Measurements from ENCODE around the gene KPNA2. TPM values are rescaled to one million over a fixed set of nuclear protein-coding genes. Genes with fewer than 3 reads are reported as not detected.
"Not testable (repeated sequence)": the region's sequence is repeated elsewhere in the genome, so short reads cannot be mapped to it uniquely, and the experiment has no call there.

Gene KPNA2
- total RNA-seq, 2 donors from 2014 or later, result 193 to 201 TPM

DNA sequence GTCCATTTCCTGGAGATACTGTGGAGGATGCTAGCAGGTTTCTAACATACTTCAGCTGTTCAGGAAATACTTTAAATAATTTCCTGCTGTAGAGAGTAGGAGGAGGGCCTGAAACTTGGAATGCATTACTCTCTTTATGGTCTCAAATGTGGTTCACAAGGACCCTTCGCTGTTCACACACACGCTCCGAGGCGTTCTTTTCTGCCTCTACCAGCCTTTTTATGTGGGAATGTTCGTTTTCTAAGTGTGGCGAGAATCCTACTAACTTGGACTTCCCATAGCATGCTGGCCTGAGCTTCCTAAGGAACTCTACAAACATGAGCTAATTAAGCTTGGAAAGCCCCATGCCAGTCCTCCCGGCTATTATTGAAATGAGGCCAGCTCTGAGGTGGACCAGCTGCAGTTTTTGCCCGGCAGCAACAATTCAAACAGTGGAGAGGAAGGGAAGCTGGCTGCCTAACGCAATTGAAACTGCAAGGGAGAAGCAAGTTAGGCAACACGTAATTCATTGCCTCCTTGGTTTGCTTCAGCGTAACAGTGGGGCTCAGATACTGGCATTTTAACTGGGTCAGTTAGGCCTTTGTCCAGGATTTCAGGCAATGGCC lies 18.9 kb downstream of the KPNA2 start:
- no peaks in the 10 kb centered on the region for H3K4me1 Mint-ChIP-seq (ENCODE audit: low read depth)
- no peaks in the 10 kb centered on the region for H3K9me3 Mint-ChIP-seq
- ATAC-seq (replicated peaks in 1 of 2) (no peak), DNase-seq (no peak)
- no peak overlapping the region for H3K4me3 Mint-ChIP-seq
- peaks cover 7% of the 10 kb centered on the region for H3K27me3 Mint-ChIP-seq (ENCODE audit: low read depth)
- H3K27ac Mint-ChIP-seq, result peak overlapping the region; percentile 32
- H3K36me3 Mint-ChIP-seq (ENCODE audit: insufficient read depth in 2 of 2), result no peaks in the 10 kb centered on the region

DNA sequence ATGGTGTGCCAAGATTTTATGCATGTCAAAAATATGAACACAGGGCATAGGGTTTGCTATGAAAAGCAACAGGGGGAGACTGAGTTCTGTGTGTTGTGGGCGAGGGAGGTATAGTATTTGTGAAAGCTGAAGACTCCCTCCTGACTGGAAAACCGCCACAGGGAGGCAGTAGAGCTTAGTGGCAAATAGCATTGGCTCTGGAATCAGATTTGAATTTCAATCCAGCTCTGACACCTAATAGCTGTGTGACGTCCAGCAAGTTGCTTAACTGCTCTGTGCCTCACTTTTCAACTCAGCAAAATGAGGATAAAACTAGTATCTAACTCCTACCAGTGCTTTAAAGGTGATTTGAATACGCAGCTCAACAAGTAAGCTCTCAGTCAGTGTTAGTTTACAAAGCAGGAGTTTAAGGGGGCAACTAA lies 22.0 kb downstream of the KPNA2 start:
- Mint-ChIP-seq H3K4me1 (ENCODE audit: low read depth) (peaks cover 23% of the 10 kb centered on the region), H3K9me3 (no peaks in the 10 kb centered on the region), H3K27me3 (ENCODE audit: low read depth) (peaks cover 7% of the 10 kb centered on the region), H3K4me3 (no peak overlapping the region), H3K36me3 (ENCODE audit: insufficient read depth in 2 of 2) (no peaks in the 10 kb centered on the region), H3K27ac (no peak overlapping the region)
- DNase-seq (peak; percentile 31 to 38), ATAC-seq (replicated peaks in 1 of 2) (peak; percentile 51 to 55)

DNA sequence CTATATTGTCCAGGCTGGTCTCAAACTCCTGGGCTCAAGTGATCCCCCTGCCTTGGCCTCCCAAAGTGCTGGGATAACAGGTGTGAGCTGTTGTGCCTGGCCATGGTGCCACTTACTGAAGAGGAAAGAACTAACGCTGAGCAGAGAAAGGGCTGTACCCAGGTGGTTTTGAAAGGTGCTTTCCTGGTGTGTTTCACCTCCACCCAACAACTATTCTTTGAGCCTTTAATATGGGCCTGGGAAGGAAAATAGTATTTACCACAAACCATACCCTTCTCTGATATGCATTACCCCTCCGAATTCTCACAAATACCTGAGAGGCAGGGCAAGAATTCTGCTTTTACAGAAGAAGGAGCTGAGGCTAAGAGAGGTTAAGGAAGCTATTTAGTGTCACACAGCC lies 24.8 kb downstream of the KPNA2 start:
- no peaks in the 10 kb centered on the region for H3K9me3 Mint-ChIP-seq
- peaks cover 7% of the 10 kb centered on the region for H3K27me3 Mint-ChIP-seq (ENCODE audit: low read depth)
- H3K4me1 Mint-ChIP-seq (ENCODE audit: low read depth), result peaks cover 23% of the 10 kb centered on the region
- no peak overlapping the region for H3K4me3 Mint-ChIP-seq
- ATAC-seq (replicated peaks in 1 of 2), result peak in 1 of 2 donors; percentile 37
- H3K36me3 Mint-ChIP-seq (ENCODE audit: insufficient read depth in 2 of 2), result no peaks in the 10 kb centered on the region
- H3K27ac Mint-ChIP-seq, result no peak overlapping the region
- DNase-seq, result no peak

DNA sequence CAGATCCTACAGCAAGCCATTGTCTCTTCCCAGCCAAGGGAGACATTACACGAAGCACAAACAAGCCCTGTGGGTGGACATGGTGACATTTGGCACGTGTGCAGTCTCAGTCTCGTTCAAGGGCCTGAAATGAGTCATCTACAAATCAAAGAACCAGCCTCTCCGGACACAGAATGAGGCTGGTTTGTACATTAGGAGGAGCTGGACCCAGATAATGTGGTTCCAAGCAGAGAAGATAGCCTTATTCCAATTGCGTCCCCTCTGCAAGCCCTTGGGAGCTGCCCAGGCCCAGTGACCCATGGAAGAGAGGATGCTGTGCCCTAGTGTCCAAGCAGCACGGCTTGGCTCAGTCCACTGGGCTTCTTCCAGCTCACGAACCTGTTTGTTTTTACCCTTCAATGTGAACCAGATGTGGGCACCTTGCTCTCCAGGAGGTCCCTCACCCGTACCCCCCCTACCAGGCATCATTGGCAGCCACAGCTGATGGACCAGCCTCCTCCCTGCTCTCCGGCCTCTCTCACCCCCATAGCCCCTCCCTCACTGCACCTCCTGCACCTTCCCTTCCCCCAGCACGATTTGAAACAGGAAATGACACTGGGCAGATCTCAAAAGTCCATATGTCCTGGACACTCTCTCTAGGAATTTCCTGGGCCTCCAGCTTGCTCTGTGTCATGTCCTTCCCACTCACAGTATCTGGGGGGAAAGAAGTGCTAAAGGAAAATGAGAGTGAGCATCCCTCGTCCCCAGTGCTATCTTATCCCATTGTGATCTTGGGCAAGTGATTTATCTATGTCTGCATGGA lies 26.2 kb downstream of the KPNA2 start:
- no peaks in the 10 kb centered on the region for H3K9me3 Mint-ChIP-seq
- ATAC-seq (replicated peaks in 1 of 2), result no peak
- no peaks in the 10 kb centered on the region for H3K36me3 Mint-ChIP-seq (ENCODE audit: insufficient read depth in 2 of 2)
- no peak overlapping the region for H3K27ac Mint-ChIP-seq
- H3K4me1 Mint-ChIP-seq (ENCODE audit: low read depth), result peaks cover 23% of the 10 kb centered on the region
- peaks cover 7% of the 10 kb centered on the region for H3K27me3 Mint-ChIP-seq (ENCODE audit: low read depth)
- DNase-seq, result no peak
- H3K4me3 Mint-ChIP-seq, result no peak overlapping the region

DNA sequence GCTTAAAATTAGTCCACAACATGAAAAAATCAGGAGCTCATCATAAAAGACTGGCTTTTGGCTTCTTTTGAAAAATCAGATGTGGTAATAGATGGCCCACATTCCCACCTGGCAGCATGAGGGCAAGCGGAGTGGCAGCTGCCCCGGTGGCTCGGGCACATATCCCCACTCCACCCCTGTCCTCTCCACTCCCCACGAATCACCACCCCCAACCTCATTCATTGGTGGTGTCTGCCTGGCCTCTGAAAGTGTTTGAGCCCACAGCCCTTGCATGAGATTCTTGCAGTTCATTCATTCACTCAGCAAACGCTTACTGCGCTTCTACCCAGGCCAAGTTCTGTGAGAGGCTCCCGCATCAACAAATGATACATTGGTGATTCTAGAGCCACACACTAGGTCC lies 29.8 kb downstream of the KPNA2 start:
- DNase-seq; H3K27ac Mint-ChIP-seq; H3K4me3 Mint-ChIP-seq; H3K27me3 Mint-ChIP-seq (ENCODE audit: low read depth); H3K36me3 Mint-ChIP-seq (ENCODE audit: insufficient read depth in 2 of 2); ATAC-seq (replicated peaks in 1 of 2); H3K9me3 Mint-ChIP-seq: not testable (repeated sequence)
- H3K4me1 Mint-ChIP-seq (ENCODE audit: low read depth), result peaks cover 15% of the 10 kb centered on the region

DNA sequence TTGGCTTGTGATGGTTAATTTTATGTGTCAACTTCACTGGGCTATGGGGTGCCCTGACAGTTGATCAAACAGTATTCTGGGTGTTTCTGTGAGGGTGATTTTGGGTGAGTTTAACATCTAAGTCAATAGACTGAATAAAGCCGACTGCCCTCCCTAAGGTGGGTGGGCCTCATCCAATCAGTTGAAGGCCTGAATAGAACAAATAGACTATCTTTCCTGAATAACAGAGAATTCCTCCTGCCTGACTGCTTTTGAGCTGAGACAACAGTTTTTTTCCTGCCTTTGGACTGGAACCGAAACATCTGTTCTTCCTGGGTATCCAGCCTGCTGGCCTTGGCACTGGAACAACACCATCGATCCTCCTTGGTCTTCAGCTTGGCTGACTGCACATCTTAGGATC lies 33.0 kb downstream of the KPNA2 start:
- not testable (repeated sequence) for H3K27ac Mint-ChIP-seq; H3K27me3 Mint-ChIP-seq (ENCODE audit: low read depth); H3K4me3 Mint-ChIP-seq; ATAC-seq (replicated peaks in 1 of 2); H3K4me1 Mint-ChIP-seq (ENCODE audit: low read depth); H3K9me3 Mint-ChIP-seq; DNase-seq; H3K36me3 Mint-ChIP-seq (ENCODE audit: insufficient read depth in 2 of 2)

DNA sequence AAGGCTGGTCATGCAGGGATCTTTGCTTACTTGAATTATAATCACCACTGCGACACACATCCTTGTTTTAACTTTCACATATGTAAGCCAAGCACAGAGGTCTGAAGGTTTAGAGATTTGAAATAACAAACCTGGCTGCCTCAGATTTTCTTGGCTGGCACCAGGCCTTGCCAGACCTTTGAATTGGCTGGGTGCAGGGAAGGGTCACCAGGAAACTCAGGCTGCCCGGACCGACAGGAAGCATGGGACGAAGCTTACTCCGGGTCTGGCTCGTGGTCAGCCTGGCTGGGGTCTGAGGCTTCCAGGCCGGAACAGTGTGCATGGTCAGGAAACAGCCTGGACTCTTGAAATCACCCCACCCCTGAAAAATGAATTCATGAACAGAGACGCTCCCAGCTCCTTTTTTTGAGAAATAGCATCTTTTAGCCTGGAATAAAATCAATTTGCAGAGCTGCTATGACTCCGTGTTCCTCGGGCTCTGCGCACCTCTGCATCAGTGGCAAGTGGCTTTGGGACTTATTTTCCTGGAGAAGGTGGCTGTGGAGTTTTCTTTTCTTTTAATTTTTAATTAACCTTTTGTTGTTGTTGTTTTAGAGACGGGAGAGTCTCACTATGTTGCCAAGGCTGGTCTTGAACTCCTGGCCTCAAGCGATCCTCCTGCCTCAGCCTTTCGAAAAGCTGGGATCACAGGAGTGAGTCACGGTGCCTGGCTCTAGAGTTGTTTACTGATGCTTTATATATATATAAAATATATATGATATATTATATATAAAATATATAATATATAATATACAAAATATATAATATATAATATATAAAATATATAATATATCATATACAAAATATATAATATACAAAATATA lies 35.3 kb downstream of the KPNA2 start:
- H3K36me3 Mint-ChIP-seq (ENCODE audit: insufficient read depth in 2 of 2); DNase-seq; H3K9me3 Mint-ChIP-seq; H3K27me3 Mint-ChIP-seq (ENCODE audit: low read depth); H3K4me1 Mint-ChIP-seq (ENCODE audit: low read depth); H3K4me3 Mint-ChIP-seq; H3K27ac Mint-ChIP-seq: not testable (repeated sequence)
- ATAC-seq (replicated peaks in 1 of 2), result peak; percentile 35 to 68

DNA sequence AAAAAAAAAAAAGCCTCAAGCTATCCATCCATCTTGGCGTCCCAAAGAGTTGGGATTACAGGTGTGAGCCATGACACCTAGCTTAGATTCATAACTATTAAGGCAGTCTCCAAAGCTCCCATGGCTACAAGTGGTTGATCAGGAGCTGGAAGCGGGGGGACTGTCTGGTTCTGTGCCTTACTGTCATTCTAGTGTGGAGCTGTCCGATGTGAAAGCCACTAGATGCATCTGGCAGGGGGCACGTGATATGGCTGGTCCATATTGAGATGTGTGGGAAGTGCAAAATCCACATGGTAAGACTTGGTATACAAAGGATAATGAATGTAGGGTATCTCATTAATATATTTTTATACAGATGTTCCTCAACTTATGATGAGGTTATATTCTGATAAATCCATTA lies 38.7 kb downstream of the KPNA2 start:
- Mint-ChIP-seq H3K4me1 (ENCODE audit: low read depth) (no peaks in the 10 kb centered on the region), H3K36me3 (ENCODE audit: insufficient read depth in 2 of 2) (no peaks in the 10 kb centered on the region), H3K27me3 (ENCODE audit: low read depth) (no peaks in the 10 kb centered on the region), H3K4me3 (no peak overlapping the region), H3K27ac (no peak overlapping the region), H3K9me3 (no peaks in the 10 kb centered on the region)
- no peak for ATAC-seq (replicated peaks in 1 of 2)
- DNase-seq, result no peak

DNA sequence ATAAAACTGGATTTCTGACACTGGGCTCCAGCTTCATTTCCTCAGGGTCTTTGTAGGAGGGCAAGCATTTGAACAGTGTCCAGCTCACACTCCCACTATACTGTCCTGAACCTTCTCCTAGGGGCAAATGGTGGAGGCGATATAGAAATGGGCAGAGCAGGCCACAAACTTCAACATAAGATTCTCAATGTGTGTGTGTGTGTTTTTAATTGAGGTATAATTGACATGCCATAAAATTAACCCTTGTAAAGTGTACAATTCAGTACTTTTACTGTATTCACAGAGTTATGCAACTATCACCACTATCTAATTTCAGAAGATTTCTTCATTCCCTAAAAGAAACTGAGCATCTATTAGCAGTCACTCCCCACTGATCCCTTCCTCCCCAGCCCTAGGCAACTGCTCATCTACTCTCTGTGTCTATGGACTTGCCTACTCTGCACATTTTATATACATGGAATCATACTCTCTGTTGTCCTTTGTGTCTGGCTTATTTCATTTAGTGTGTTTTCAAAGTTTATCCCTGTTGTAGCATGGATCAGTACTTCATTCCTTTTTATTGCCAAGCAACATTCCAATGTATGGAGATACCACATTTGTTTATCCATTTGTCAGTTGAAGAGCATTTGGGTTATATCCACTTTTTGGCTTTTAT lies 40.5 kb downstream of the KPNA2 start:
- not testable (repeated sequence) for H3K27ac Mint-ChIP-seq; H3K36me3 Mint-ChIP-seq (ENCODE audit: insufficient read depth in 2 of 2); H3K4me1 Mint-ChIP-seq (ENCODE audit: low read depth); H3K27me3 Mint-ChIP-seq (ENCODE audit: low read depth); ATAC-seq (replicated peaks in 1 of 2); H3K4me3 Mint-ChIP-seq; DNase-seq; H3K9me3 Mint-ChIP-seq

DNA sequence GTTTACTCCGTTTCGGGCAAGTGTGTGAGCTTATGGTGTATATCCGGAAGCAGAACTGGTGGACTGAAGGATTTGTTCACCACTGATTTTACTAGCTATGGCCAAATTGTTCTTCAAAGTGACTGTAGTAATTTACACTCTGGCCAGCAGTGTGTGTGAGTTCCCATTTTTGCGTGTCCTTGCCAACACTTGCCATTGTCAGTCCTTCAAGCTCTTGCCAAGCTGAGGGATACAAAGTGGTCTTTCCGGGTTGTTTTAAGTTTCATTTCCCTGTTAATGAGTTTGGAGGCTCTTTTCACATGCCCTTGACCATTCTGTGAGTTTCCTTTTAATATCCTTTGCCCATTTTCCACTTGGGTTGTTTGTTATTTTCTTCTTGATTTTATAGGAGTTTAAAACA lies 42.0 kb downstream of the KPNA2 start:
- not testable (repeated sequence) for H3K27ac Mint-ChIP-seq; DNase-seq; H3K27me3 Mint-ChIP-seq (ENCODE audit: low read depth); H3K4me1 Mint-ChIP-seq (ENCODE audit: low read depth); H3K36me3 Mint-ChIP-seq (ENCODE audit: insufficient read depth in 2 of 2); ATAC-seq (replicated peaks in 1 of 2); H3K4me3 Mint-ChIP-seq; H3K9me3 Mint-ChIP-seq

DNA sequence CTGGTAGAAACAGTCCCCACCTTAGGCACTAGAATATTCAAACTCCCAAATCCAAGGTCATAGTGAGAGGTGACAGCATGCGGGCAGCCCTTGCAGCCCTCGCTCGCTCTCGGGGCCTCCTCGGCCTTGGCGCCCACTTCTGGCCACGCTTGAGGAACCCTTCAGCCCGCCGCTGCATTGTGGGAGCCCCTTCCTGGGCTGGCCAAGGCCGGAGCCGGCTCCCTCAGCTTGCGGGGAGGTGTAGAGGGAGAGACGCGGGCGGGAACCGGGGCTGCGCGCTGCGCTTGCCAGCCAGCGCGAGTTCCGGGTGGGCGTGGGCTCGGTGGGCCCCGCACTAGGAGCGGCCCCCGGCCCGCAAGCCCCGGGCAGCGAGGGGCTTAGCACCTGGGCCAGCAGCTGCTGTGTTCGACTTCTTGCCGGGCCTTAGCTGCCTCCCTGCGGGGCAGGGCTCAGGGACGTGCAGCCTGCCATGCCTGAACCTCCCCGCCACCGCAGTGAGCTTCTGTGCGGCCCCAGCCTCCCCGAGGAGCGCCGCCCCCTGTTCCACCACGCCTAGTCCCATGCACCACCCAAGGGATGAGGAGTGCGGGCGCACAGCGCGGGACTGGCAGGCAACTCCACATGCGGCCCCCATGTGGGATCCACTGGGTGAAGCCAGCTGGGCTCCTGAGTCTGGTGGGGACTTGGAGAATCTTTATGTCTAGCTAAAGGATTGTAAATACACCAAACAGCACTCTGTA lies 45.0 kb downstream of the KPNA2 start:
- peaks cover 3% of the 10 kb centered on the region in 2 donors for H3K9me3 Mint-ChIP-seq
- peaks cover 12% of the 10 kb centered on the region for H3K4me1 Mint-ChIP-seq (ENCODE audit: low read depth)
- DNase-seq (no peak), ATAC-seq (replicated peaks in 1 of 2) (no peak)
- no peaks in the 10 kb centered on the region for H3K36me3 Mint-ChIP-seq (ENCODE audit: insufficient read depth in 2 of 2)
- no peaks in the 10 kb centered on the region for H3K27me3 Mint-ChIP-seq (ENCODE audit: low read depth)
- no peak overlapping the region for H3K4me3 Mint-ChIP-seq
- H3K27ac Mint-ChIP-seq, result no peak overlapping the region
